ENCODE data around the gene WFDC5. TPM values are rescaled to one million over a fixed set of nuclear protein-coding genes. Genes with fewer than 3 reads are reported as not detected.

The WFDC5 gene
- total RNA-seq, 1 experiment from 2014 or later: not detected

DNA sequence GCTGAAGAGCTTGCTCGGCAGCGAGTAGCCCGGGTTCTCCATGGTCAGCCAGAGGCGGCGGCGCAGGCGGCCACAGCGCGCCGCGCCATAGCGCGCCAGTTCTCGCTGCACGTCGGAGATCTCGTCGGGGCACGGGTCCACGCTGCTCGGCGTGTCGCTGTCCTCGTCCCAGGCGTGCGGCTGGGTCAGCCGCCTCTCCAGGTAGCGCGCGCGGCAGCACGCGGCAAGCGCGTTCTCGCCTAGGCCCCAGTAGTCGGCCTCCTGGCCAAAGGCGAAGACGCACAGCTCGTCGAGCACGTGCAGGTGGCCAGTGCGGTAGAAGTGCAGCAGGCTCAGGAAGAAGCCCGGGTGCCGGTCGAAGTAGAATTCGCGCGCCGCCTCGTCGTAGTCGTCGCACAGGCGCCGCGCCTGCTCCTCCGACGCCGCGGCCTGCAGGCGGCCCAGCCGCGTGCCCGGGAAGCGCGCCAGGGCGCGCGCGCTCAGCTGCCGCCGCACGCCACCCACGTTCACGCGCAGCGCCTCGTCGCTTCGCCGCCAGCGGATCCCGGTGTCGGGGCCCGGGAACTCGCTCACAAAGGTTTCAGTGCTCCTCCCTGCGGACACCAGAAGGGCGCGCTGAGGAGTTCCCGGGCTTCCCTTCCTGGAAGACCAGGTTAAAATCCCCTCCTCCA lies 16.7 kb downstream of the WFDC5 start (continued):
- TF ChIP-seq ETV6 (CRISPR knock-in tag; IDR thresholded peaks at IDR 0.05) (peak; percentile 90), ZNF317 (CRISPR knock-in tag; IDR thresholded peaks at IDR 0.05; ENCODE audit: borderline replicate concordance, low read depth) (no peak; the same call in 1 of the 2 replicates), IRF1 (CRISPR knock-in tag; IDR thresholded peaks at IDR 0.05) (peak; percentile 78), NR3C1 (CRISPR knock-in tag; conservative IDR thresholded peaks at IDR 0.05; ENCODE audit: low read depth) (no peak), ARID4B (CRISPR knock-in tag; IDR thresholded peaks at IDR 0.05; ENCODE audit: borderline replicate concordance) (peak; percentile 99), ZSCAN18 (CRISPR knock-in tag; IDR thresholded peaks at IDR 0.05) (no peak), FOXK1 (CRISPR knock-in tag; IDR thresholded peaks at IDR 0.05) (peak; percentile 92), ATF3 (CRISPR knock-in tag; conservative IDR thresholded peaks at IDR 0.05) (peak; percentile 72; the same call in 1 of the 2 replicates), MXD4 (CRISPR knock-in tag; IDR thresholded peaks at IDR 0.05; ENCODE audit: borderline replicate concordance) (no peak), FOXP1 (CRISPR knock-in tag; IDR thresholded peaks at IDR 0.05; ENCODE audit: borderline replicate concordance) (peak; percentile 99), ZBTB21 (CRISPR knock-in tag; IDR thresholded peaks at IDR 0.05; ENCODE audit: borderline replicate concordance) (no peak), ELF4 (CRISPR knock-in tag; IDR thresholded peaks at IDR 0.05; ENCODE audit: low read depth) (peak; percentile 65; the same call in 1 of the 2 replicates), ZNF671 (CRISPR knock-in tag; IDR thresholded peaks at IDR 0.05) (no peak), MLX (CRISPR knock-in tag; IDR thresholded peaks at IDR 0.05) (no peak), SOX15 (CRISPR knock-in tag; IDR thresholded peaks at IDR 0.05) (no peak)
- TF ChIP-seq, protein P1, sequence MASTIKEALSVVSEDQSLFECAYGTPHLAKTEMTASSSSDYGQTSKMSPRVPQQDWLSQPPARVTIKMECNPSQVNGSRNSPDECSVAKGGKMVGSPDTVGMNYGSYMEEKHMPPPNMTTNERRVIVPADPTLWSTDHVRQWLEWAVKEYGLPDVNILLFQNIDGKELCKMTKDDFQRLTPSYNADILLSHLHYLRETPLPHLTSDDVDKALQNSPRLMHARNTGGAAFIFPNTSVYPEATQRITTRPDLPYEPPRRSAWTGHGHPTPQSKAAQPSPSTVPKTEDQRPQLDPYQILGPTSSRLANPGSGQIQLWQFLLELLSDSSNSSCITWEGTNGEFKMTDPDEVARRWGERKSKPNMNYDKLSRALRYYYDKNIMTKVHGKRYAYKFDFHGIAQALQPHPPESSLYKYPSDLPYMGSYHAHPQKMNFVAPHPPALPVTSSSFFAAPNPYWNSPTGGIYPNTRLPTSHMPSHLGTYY (CRISPR knock-in tag; IDR thresholded peaks at IDR 0.05): 0 out of 2 replicates have a peak, but pooled peaks have one; percentile 15
- TF ChIP-seq, protein P2, sequence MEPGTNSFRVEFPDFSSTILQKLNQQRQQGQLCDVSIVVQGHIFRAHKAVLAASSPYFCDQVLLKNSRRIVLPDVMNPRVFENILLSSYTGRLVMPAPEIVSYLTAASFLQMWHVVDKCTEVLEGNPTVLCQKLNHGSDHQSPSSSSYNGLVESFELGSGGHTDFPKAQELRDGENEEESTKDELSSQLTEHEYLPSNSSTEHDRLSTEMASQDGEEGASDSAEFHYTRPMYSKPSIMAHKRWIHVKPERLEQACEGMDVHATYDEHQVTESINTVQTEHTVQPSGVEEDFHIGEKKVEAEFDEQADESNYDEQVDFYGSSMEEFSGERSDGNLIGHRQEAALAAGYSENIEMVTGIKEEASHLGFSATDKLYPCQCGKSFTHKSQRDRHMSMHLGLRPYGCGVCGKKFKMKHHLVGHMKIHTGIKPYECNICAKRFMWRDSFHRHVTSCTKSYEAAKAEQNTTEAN (CRISPR knock-in tag; IDR thresholded peaks at IDR 0.05): peak; percentile 87
- TF ChIP-seq, protein P3, sequence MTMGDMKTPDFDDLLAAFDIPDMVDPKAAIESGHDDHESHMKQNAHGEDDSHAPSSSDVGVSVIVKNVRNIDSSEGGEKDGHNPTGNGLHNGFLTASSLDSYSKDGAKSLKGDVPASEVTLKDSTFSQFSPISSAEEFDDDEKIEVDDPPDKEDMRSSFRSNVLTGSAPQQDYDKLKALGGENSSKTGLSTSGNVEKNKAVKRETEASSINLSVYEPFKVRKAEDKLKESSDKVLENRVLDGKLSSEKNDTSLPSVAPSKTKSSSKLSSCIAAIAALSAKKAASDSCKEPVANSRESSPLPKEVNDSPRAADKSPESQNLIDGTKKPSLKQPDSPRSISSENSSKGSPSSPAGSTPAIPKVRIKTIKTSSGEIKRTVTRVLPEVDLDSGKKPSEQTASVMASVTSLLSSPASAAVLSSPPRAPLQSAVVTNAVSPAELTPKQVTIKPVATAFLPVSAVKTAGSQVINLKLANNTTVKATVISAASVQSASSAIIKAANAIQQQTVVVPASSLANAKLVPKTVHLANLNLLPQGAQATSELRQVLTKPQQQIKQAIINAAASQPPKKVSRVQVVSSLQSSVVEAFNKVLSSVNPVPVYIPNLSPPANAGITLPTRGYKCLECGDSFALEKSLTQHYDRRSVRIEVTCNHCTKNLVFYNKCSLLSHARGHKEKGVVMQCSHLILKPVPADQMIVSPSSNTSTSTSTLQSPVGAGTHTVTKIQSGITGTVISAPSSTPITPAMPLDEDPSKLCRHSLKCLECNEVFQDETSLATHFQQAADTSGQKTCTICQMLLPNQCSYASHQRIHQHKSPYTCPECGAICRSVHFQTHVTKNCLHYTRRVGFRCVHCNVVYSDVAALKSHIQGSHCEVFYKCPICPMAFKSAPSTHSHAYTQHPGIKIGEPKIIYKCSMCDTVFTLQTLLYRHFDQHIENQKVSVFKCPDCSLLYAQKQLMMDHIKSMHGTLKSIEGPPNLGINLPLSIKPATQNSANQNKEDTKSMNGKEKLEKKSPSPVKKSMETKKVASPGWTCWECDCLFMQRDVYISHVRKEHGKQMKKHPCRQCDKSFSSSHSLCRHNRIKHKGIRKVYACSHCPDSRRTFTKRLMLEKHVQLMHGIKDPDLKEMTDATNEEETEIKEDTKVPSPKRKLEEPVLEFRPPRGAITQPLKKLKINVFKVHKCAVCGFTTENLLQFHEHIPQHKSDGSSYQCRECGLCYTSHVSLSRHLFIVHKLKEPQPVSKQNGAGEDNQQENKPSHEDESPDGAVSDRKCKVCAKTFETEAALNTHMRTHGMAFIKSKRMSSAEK (CRISPR knock-in tag; IDR thresholded peaks at IDR 0.05; ENCODE audit: borderline replicate concordance): peak; percentile 73; the same call in 1 of the 2 replicates
- TF ChIP-seq, protein P4, sequence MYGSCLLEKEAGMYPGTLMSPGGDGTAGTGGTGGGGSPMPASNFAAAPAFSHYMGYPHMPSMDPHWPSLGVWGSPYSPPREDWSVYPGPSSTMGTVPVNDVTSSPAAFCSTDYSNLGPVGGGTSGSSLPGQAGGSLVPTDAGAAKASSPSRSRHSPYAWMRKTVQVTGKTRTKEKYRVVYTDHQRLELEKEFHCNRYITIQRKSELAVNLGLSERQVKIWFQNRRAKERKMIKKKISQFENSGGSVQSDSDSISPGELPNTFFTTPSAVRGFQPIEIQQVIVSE (CRISPR knock-in tag; IDR thresholded peaks at IDR 0.05; ENCODE audit: borderline replicate concordance): no peak
